CD4-positive, alpha-beta memory T cell (primary cell): ENCODE results near the gene IL4R. TPM values are rescaled to one million over a fixed set of nuclear protein-coding genes. Genes with fewer than 3 reads are reported as not detected.
"Not testable (repeated sequence)": the region's sequence is repeated elsewhere in the genome, so short reads cannot be mapped to it uniquely, and the experiment has no call there.

Experiments used
- CTCF ChIA-PET: fragments of 350-600 bp; sonication (Branson Sonifier 250); formaldehyde crosslinking; loops from one replicate; lab custom pipeline; 2021; ENCODE audit warnings: inconsistent platforms; ENCODE audit not compliant: partially characterized antibody; lab: Charles Lee
- POLR2A ChIA-PET: fragments of 350-600 bp; sonication (Branson Sonifier 250); formaldehyde crosslinking; loops from one replicate; lab custom pipeline; 2021; ENCODE audit not compliant: partially characterized antibody; lab: Charles Lee
- DNase-seq, 5 donors: peaks; one replicate each; pipeline versions ENCODE4 v3.0.0 to v3.0.0-alpha.2; 2020 to 2022; ENCODE audit warnings: mixed read lengths in 1 of 5
- H3K27ac ChIP-seq: one replicate; pipeline ENCODE4 v1.7.0; 2013; ENCODE audit warnings: low read depth, low read length
- H3K27me3 ChIP-seq: 2 replicates; pipeline ENCODE4 v1.7.0; 2013; ENCODE audit warnings: mild to moderate bottlenecking, low read length, moderate library complexity; ENCODE audit not compliant: insufficient read depth
- H3K36me3 ChIP-seq: 2 replicates; pipeline ENCODE4 v1.7.0; 2013; ENCODE audit warnings: mild to moderate bottlenecking, low read length, moderate library complexity; ENCODE audit not compliant: insufficient read depth
- H3K4me1 ChIP-seq: 2 replicates; pipeline ENCODE4 v1.7.0; 2013; ENCODE audit warnings: mild to moderate bottlenecking, low read length, moderate library complexity; ENCODE audit not compliant: insufficient read depth
- H3K4me3 ChIP-seq, 2 donors: one replicate each; pipeline ENCODE4 v1.7.0; 2013; ENCODE audit warnings: low read length in 2 of 2, mild to moderate bottlenecking in 1 of 2
- H3K9me3 ChIP-seq, 2 donors: one replicate each; pipeline ENCODE4 v1.7.0; 2013; ENCODE audit warnings: low read length in 2 of 2, control low read depth in 1 of 2; ENCODE audit not compliant: control insufficient read depth in 1 of 2
- H3K27ac Mint-ChIP-seq, 7 donors: one replicate each; pipeline ENCODE4 v1.8.0; 2020 to 2021; ENCODE audit warnings: mixed read lengths in 7 of 7, mild to moderate bottlenecking in 6 of 7, inconsistent platforms in 3 of 7, moderate library complexity in 3 of 7
- H3K27me3 Mint-ChIP-seq, 2 donors: one replicate each; pipeline ENCODE4 v1.8.0; 2020 to 2021; ENCODE audit warnings: mixed read lengths in 2 of 2
- H3K36me3 Mint-ChIP-seq, 2 donors: one replicate each; pipeline ENCODE4 v1.8.0; 2020 to 2021; ENCODE audit warnings: mixed read lengths in 2 of 2, inconsistent platforms in 1 of 2, mild to moderate bottlenecking in 1 of 2
- H3K4me1 Mint-ChIP-seq, 4 donors: one replicate each; pipeline ENCODE4 v1.8.0; 2020 to 2021; ENCODE audit warnings: mixed read lengths in 4 of 4, mild to moderate bottlenecking in 1 of 4
- H3K4me3 Mint-ChIP-seq, 8 donors: one replicate each; pipeline ENCODE4 v1.8.0; 2020 to 2021; ENCODE audit warnings: mixed read lengths in 8 of 8, mild to moderate bottlenecking in 7 of 8, moderate library complexity in 6 of 8, inconsistent platforms in 3 of 8
- H3K9me3 Mint-ChIP-seq, 8 donors: one replicate each; pipeline ENCODE4 v1.8.0; 2020 to 2021; ENCODE audit warnings: mixed read lengths in 8 of 8, mild to moderate bottlenecking in 5 of 8, inconsistent platforms in 3 of 8, moderate library complexity in 1 of 8
- intact Hi-C: fragments of 100-400 bp; cut with micrococcal nuclease; formaldehyde crosslinking; loops from one replicate; pipeline ENCODE4 v1.15.1; 2023
- polyA plus RNA-seq, 2 donors: library from polyadenylated mRNA; unstranded; fragments of 300-500 nt; fragmentation: Illumina TruSeq; gene quantifications; one replicate each; pipeline ENCODE4 v1.2.3, GENCODE V29; 2021
- total RNA-seq, 2 experiments: library from RNA; stranded (reverse); gene quantifications; one replicate each; pipeline ENCODE4 v1.2.3, GENCODE V29; 2021

The IL4R gene
- total and polyA plus RNA-seq, 4 experiments from 2014 or later, result 32.6 to 152 (median 104) TPM

- CTCF ChIA-PET, result interaction anchor here (0.9 kb wide), 1 partner anchor 26 kb away, joined by 4 read pairs; no protein-coding TSS in a partner anchor
- H3K4me3 ChIP-seq, H3K27ac ChIP-seq, intact Hi-C loops, H3K27me3 ChIP-seq, H3K27me3 Mint-ChIP-seq, DNase-seq, H3K9me3 ChIP-seq, H3K36me3 ChIP-seq, H3K4me3 Mint-ChIP-seq: not testable (repeated sequence)
- peak overlapping the region in 1 of 7 donors; percentile 31 for H3K27ac Mint-ChIP-seq
- peaks cover 11 to 46% (median 35%) of the 10 kb centered on the region in 4 donors for H3K4me1 Mint-ChIP-seq
- POLR2A ChIA-PET, result interaction anchor here (1.4 kb wide), 1 partner anchor 9 kb away, joined by 5 read pairs; no protein-coding TSS in a partner anchor
- H3K9me3 Mint-ChIP-seq, result peaks cover 3 to 20% (median 12%) of the 10 kb centered on the region in 8 donors
- H3K4me1 ChIP-seq, result peaks cover 19% of the 10 kb centered on the region
- H3K36me3 Mint-ChIP-seq, result peaks cover 0 to 17% of the 10 kb centered on the region in 2 donors
Measured at GRCh38 chr16:27398341-27398893, 84.6 kb downstream of the IL4R start.

- H3K36me3 Mint-ChIP-seq, result peaks cover 0 to 16% of the 10 kb centered on the region in 2 donors
- H3K9me3 Mint-ChIP-seq, result peaks cover 2 to 15% (median 9%) of the 10 kb centered on the region in 8 donors
- Histone ChIP-seq H3K4me1 (peaks cover 26% of the 10 kb centered on the region), H3K27ac (no peak overlapping the region), H3K27me3 (no peaks in the 10 kb centered on the region), H3K4me3 (no peak overlapping the region), H3K9me3 (no peaks in the 10 kb centered on the region), H3K36me3 (no peaks in the 10 kb centered on the region)
- DNase-seq, result no peak
- peaks cover 15 to 54% (median 39%) of the 10 kb centered on the region in 4 donors for H3K4me1 Mint-ChIP-seq
- H3K4me3 Mint-ChIP-seq, result no peak overlapping the region
- no peaks in the 10 kb centered on the region for H3K27me3 Mint-ChIP-seq
- POLR2A ChIA-PET, result interaction anchor here (1.4 kb wide), 1 partner anchor 8 kb away, joined by 5 read pairs; no protein-coding TSS in a partner anchor
- CTCF ChIA-PET, result interaction anchor here (0.9 kb wide), 1 partner anchor 27 kb away, joined by 4 read pairs; no protein-coding TSS in a partner anchor
- peak overlapping the region in 4 of 7 donors; percentile 4 to 95 (median 31) for H3K27ac Mint-ChIP-seq
- intact Hi-C loops, result no loop called here
Measured at GRCh38 chr16:27398894-27399853, 85.4 kb downstream of the IL4R start.

- Mint-ChIP-seq H3K4me3 (no peak overlapping the region), H3K27me3 (no peaks in the 10 kb centered on the region), H3K4me1 (peaks cover 21 to 61% (median 41%) of the 10 kb centered on the region in 4 donors), H3K36me3 (peaks cover 0 to 13% of the 10 kb centered on the region in 2 donors), H3K9me3 (peaks cover 0 to 7% (median 4%) of the 10 kb centered on the region in 8 donors), H3K27ac (peak overlapping the region in 4 of 7 donors; percentile 36 to 97 (median 72))
- no peak for DNase-seq
- intact Hi-C loops, result no loop called here
- ChIA-PET CTCF (interaction anchor here (0.8 to 2.0 kb wide), 4 partner anchors 8 to 81 kb away, joined by 3 to 10 read pairs (median 4); no protein-coding TSS in a partner anchor), POLR2A (interaction anchor here (1.1 to 8.7 kb wide), 5 partner anchors 8 to 51 kb away, joined by 3 to 118 read pairs (median 12); no protein-coding TSS in a partner anchor)
- H3K36me3 ChIP-seq, result no peaks in the 10 kb centered on the region
- H3K27ac ChIP-seq, result no peak overlapping the region
- H3K4me3 ChIP-seq, result no peak overlapping the region
- no peaks in the 10 kb centered on the region for H3K9me3 ChIP-seq
- H3K4me1 ChIP-seq, result peaks cover 33% of the 10 kb centered on the region
- no peaks in the 10 kb centered on the region for H3K27me3 ChIP-seq
Measured at GRCh38 chr16:27399969-27400368, 86.2 kb downstream of the IL4R start.

GRCh38 chr16:27400751-27401620 lies 87.2 kb downstream of the IL4R start:
- Mint-ChIP-seq H3K4me1 (peaks cover 25 to 69% (median 45%) of the 10 kb centered on the region in 4 donors), H3K27ac (peak overlapping the region; percentile 71 to 99 (median 96)), H3K4me3 (peak overlapping the region in 7 of 8 donors; percentile 43 to 98 (median 77)), H3K27me3 (no peaks in the 10 kb centered on the region), H3K36me3 (peaks cover 0 to 13% of the 10 kb centered on the region in 2 donors), H3K9me3 (no peaks in the 10 kb centered on the region)
- no peaks in the 10 kb centered on the region for H3K36me3 ChIP-seq
- no peaks in the 10 kb centered on the region for H3K27me3 ChIP-seq
- no peak overlapping the region for H3K4me3 ChIP-seq
- no peaks in the 10 kb centered on the region for H3K9me3 ChIP-seq
- ChIA-PET CTCF (interaction anchor here (0.6 to 2.0 kb wide), 9 partner anchors 9 to 246 kb away, joined by 3 to 10 read pairs (median 4); no protein-coding TSS in a partner anchor), POLR2A (interaction anchor here (0.6 to 8.7 kb wide), 21 partner anchors 9 to 280 kb away, joined by 3 to 118 read pairs (median 5); partner anchors contain the start of gene KDM8)
- intact Hi-C loops, result no loop called here
- H3K27ac ChIP-seq, result peak overlapping the region; percentile 83
- DNase-seq, result no peak
- H3K4me1 ChIP-seq, result peaks cover 43% of the 10 kb centered on the region

GRCh38 chr16:27401768-27402568 lies 88.2 kb downstream of the IL4R start, which contains the start of gene IL21R:
Gene IL21R (plus strand): TSS chr16:27402174. CDS start chr16:27430072, 27,898 bp downstream.
- H3K9me3 ChIP-seq, result no peaks in the 10 kb centered on the region
- peak within 1 kb of the TSS; percentile 69 to 98 for H3K4me3 ChIP-seq
- Mint-ChIP-seq H3K27me3 (no peaks in the 10 kb centered on the region), H3K4me1 (peaks cover 34 to 79% (median 54%) of the 10 kb centered on the region in 4 donors), H3K4me3 (peak within 1 kb of the TSS; percentile 94 to 99 (median 98)), H3K9me3 (no peaks in the 10 kb centered on the region), H3K36me3 (peaks cover 0 to 17% of the 10 kb centered on the region in 2 donors), H3K27ac (peak within 1 kb of the TSS; percentile 93 to 99 (median 96))
- peak; percentile 85 to 95 (median 88) for DNase-seq
- H3K27ac ChIP-seq, result peak within 1 kb of the TSS; percentile 83
- H3K36me3 ChIP-seq, result no peaks in the 10 kb centered on the region
- no peaks in the 10 kb centered on the region for H3K27me3 ChIP-seq
- ChIA-PET POLR2A (interaction anchor here (0.6 to 8.7 kb wide), 32 partner anchors 9 to 230 kb away, joined by 3 to 118 read pairs (median 4); partner anchors contain the start of genes GTF3C1, KATNIP and KDM8), CTCF (interaction anchor here (0.8 to 2.0 kb wide), 6 partner anchors 8 to 247 kb away, joined by 3 to 10 read pairs (median 4); no protein-coding TSS in a partner anchor)
- peaks cover 52% of the 10 kb centered on the region for H3K4me1 ChIP-seq
- intact Hi-C loops, result loop anchor here (1.0 to 2.0 kb wide), 6 partner anchors 25 to 167 kb away; no protein-coding TSS in a partner anchor
